Prostate gland (tissue), 2 donors: Measurements from ENCODE around the gene FAM107B. TPM values are rescaled to one million over a fixed set of nuclear protein-coding genes. Genes with fewer than 3 reads are reported as not detected.

Experiments used
- DNase-seq: peaks from one replicate; pipeline ENCODE4 v3.0.0-alpha.2; 2019; ENCODE audit warnings: low spot score
- H3K27ac ChIP-seq, 2 donors: fragments of 200-600 bp; sonication (generic); 2 replicates each; pipeline ENCODE4 v1.5.1; 2017 to 2019
- H3K27me3 ChIP-seq: fragments of 200-600 bp; sonication (generic); replicated peaks from 2 replicates; pipeline ENCODE4 v1.5.1; 2019; ENCODE audit not compliant: insufficient read depth
- H3K36me3 ChIP-seq, 2 donors: fragments of 200-600 bp; sonication (generic); 1 replicate in 1 of 2; 2 replicates in 1 of 2; pipeline versions ENCODE4 v1.5.1 to v1.8.1; 2017 to 2019
- H3K4me1 ChIP-seq: fragments of 200-600 bp; sonication (generic); replicated peaks from 2 replicates; pipeline ENCODE4 v1.5.1; 2019
- H3K4me3 ChIP-seq, 2 donors: fragments of 200-600 bp; sonication (generic); 2 replicates each; pipeline ENCODE4 v1.5.1; 2017 to 2019
- H3K9me3 ChIP-seq: fragments of 200-600 bp; sonication (generic); 2 replicates; pipeline ENCODE4 v1.5.1; 2017
- POLR2A ChIP-seq: fragments of 450-650 bp; IDR thresholded peaks from one replicate; pipeline ENCODE4 v1.6.1; 2016; ENCODE audit warnings: antibody characterized with exemption, mild to moderate bottlenecking
- POLR2AphosphoS5 ChIP-seq: sonication (generic); formaldehyde crosslinking; IDR thresholded peaks from one replicate; pipeline ENCODE4 v1.6.1; 2017; ENCODE audit warnings: antibody characterized with exemption
- WGBS: methylation state at CpG from one replicate; pipeline ENCODE4 v1.1.5; 2018; 5-methylcytosine and 5-hydroxymethylcytosine counted together
- intact Hi-C: fragments of 100-400 bp; cut with DNase I; formaldehyde crosslinking; loops from one replicate; pipeline ENCODE4 v1.14.2; 2022
- total RNA-seq, 2 donors: library from RNA; depleted of rRNA; stranded (reverse); fragments of >200 nt; gene quantifications; one replicate each; pipeline ENCODE4 v1.1.0, GENCODE V29; 2016
- TF ChIP-seq, protein P1 (sequence below), 4 experiments: fragments of 200-600 bp in 2 of 4; fragments of 450-650 bp in 2 of 4; sonication (generic) in 2 of 4; IDR thresholded peaks; 1 replicate in 3 of 4; 2 replicates in 1 of 4; pipeline ENCODE4 v1.5.1; 2016 to 2019; ENCODE audit warnings: antibody characterized with exemption in 4 of 4, mild to moderate bottlenecking in 2 of 4, moderate library complexity in 2 of 4

Gene FAM107B
- total RNA-seq, 2 donors from 2014 or later = 32.9 to 63.9 TPM

DNA sequence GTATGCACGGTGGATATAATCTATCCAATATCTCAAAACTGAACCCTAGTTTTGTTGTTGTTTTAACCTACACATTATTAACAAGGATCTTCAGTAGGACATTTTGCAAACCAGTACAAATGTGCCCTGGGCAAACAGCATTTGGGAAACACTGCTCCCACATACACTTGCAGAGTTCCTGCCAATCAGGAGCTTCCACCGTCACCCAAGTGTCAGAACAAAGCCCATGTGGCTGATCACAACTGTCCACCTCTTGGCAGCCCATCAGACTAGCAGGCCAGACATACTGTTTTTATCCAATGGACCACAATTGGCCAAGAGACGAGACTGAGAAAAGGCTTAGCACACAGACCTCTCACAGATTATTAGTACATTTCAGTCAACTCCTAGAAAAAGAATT is 200.4 kb downstream of the FAM107B start:
- Histone ChIP-seq H3K4me3 (no peak overlapping the region), H3K36me3 (no peaks in the 10 kb centered on the region), H3K27me3 (no peaks in the 10 kb centered on the region), H3K4me1 (peaks cover 3% of the 10 kb centered on the region), H3K9me3 (no peaks in the 10 kb centered on the region), H3K27ac (peak overlapping the region in 1 of 2 donors; percentile 8)
- TF ChIP-seq, protein P1, sequence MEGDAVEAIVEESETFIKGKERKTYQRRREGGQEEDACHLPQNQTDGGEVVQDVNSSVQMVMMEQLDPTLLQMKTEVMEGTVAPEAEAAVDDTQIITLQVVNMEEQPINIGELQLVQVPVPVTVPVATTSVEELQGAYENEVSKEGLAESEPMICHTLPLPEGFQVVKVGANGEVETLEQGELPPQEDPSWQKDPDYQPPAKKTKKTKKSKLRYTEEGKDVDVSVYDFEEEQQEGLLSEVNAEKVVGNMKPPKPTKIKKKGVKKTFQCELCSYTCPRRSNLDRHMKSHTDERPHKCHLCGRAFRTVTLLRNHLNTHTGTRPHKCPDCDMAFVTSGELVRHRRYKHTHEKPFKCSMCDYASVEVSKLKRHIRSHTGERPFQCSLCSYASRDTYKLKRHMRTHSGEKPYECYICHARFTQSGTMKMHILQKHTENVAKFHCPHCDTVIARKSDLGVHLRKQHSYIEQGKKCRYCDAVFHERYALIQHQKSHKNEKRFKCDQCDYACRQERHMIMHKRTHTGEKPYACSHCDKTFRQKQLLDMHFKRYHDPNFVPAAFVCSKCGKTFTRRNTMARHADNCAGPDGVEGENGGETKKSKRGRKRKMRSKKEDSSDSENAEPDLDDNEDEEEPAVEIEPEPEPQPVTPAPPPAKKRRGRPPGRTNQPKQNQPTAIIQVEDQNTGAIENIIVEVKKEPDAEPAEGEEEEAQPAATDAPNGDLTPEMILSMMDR (IDR thresholded peaks at IDR 0.05) = no peak
- TF ChIP-seq POLR2A = no peak
- no peak for TF ChIP-seq POLR2AphosphoS5
- no peak for DNase-seq
- intact Hi-C loops = no loop called here
- 76% methylated on average over 3 of the region's 3 CpGs for WGBS

DNA sequence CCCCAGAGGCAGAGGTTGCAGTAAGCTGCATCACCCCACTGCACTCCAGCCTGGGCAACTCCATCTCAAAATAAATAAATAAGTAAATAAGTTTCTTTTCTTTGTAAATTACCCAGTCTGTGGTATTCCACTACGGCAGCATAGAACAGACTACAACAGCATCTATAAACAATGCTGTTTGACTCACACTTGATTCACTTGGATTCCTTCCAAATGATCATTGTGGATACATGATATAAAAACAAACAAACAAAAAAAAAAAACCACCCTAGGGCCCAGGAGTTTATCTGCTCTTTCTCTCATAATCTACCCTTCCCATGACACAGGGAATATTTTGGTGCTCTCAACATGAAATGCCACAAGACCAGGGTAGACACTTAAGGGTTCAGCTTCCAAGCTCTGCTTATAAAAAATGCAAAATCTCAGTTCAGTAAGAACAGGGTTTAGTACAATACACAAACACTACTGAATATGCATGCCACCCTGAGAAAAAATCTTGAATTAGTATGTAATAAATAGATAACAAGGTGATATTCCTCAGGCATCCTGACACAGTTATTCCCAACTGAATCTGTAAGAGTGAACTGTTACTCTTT is 200.9 kb downstream of the FAM107B start:
- Histone ChIP-seq H3K36me3 (no peaks in the 10 kb centered on the region), H3K4me3 (no peak overlapping the region), H3K4me1 (peaks cover 3% of the 10 kb centered on the region), H3K9me3 (no peaks in the 10 kb centered on the region), H3K27ac (no peak overlapping the region), H3K27me3 (no peaks in the 10 kb centered on the region)
- intact Hi-C loops = no loop called here
- 58% methylated on average over 1 of the region's 1 CpG for WGBS
- TF ChIP-seq, protein P1 (IDR thresholded peaks at IDR 0.05) = no peak
- TF ChIP-seq POLR2A (no peak), POLR2AphosphoS5 (no peak)
- DNase-seq = no peak

DNA sequence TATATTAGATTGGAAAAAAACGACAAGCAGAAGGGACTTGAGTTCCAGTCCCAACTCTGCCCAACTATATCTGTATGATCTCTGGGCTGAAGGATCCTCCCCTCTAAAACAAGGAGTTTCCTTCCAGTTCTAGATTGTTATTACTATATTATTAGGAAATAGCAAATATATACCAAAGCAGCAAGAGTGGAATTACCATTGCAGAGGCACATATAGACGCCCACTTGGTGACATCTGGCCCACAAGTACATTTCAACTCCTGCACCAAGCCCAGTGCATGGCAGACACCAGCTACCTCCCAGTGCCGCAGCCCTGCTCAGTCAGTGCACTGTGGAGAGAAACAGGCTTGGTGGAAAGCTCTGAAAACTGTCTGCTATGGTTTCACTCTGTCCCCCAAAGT is 201.9 kb downstream of the FAM107B start:
- H3K27me3 ChIP-seq = no peaks in the 10 kb centered on the region
- WGBS = 93% methylated on average over 3 of the region's 3 CpGs
- no peaks in the 10 kb centered on the region for H3K36me3 ChIP-seq
- TF ChIP-seq POLR2AphosphoS5 = no peak
- no peak for TF ChIP-seq POLR2A
- TF ChIP-seq, protein P1 (IDR thresholded peaks at IDR 0.05) = no peak
- H3K9me3 ChIP-seq = no peaks in the 10 kb centered on the region
- peaks cover 3% of the 10 kb centered on the region for H3K4me1 ChIP-seq
- intact Hi-C loops = no loop called here
- DNase-seq = no peak
- peak overlapping the region in 1 of 2 donors; percentile 93 for H3K27ac ChIP-seq
- H3K4me3 ChIP-seq = no peak overlapping the region

DNA sequence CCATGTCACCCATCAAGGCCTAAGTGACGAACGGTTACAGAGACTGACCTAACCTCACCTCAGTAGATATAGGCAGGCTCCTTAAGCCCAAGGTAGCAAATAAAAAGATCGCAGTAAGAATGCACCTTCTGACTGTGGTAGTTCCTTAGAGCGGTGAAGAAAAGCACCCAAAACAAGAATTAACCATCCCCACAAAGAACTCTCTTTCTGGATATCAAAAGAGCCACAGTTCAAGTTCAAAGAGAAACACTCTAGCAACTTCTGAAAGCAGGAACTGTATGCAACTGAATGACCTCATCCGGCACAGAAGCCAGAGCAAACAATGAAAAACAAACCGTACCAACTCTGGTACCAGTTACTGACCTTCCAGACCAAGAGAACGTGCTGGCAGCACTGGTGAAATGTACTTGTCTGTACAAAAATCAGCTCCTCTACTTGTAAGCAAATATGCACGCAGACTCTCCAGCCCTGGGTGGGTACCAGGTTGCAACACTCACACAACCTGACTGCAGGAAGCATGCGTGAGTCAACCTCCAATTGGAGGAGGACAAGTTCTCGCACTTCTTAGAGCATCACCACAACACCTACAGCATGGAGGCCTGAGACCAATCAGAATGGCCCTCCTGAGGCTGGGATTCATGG is 202.7 kb downstream of the FAM107B start:
- Histone ChIP-seq H3K27me3 (no peaks in the 10 kb centered on the region), H3K4me3 (no peak overlapping the region), H3K27ac (peak overlapping the region; percentile 90 to 93), H3K36me3 (no peaks in the 10 kb centered on the region), H3K4me1 (peaks cover 3% of the 10 kb centered on the region), H3K9me3 (no peaks in the 10 kb centered on the region)
- intact Hi-C loops = no loop called here
- peak; percentile 94 for DNase-seq
- 33% methylated on average over 10 of the region's 10 CpGs for WGBS
- TF ChIP-seq POLR2A (peak; percentile 15), POLR2AphosphoS5 (peak; percentile 98)
- TF ChIP-seq, protein P1 (IDR thresholded peaks at IDR 0.05) = no peak

DNA sequence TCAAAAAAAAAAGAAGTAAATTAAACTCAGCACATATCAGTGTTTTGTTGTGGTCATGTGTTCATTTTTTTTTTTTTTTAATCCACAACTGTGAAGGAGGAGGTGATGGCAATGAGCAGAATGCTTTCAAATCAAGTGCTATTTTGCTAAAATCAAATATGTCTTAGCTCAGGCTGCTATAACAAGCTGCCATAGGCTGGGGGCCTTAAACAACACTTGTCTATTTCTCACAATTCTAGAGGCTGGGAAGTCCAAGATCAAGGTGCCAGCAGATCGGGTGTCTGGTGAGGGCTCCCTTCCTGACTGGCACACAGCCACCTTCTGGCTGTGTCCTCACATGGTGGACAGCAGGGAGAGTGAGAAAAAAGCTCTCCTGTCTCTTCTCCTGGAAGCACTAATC is 203.9 kb downstream of the FAM107B start:
- TF ChIP-seq POLR2AphosphoS5 (no peak), POLR2A (no peak)
- TF ChIP-seq, protein P1 (IDR thresholded peaks at IDR 0.05) = no peak
- Histone ChIP-seq H3K36me3 (no peaks in the 10 kb centered on the region), H3K4me1 (peaks cover 3% of the 10 kb centered on the region), H3K9me3 (no peaks in the 10 kb centered on the region), H3K27me3 (no peaks in the 10 kb centered on the region), H3K27ac (peak overlapping the region; percentile 90 to 93), H3K4me3 (no peak overlapping the region)
- 33% methylated on average over 1 of the region's 1 CpG for WGBS
- intact Hi-C loops = no loop called here
- no peak for DNase-seq
